CD14-positive monocyte (primary cell): Measurements from ENCODE around the gene MAP2K6. TPM values are rescaled to one million over a fixed set of nuclear protein-coding genes. Genes with fewer than 3 reads are reported as not detected.

Experiments used
- DNase-seq, 3 donors: peaks; one replicate each; pipeline ENCODE4 v3.0.0-alpha.2; 2011 to 2022
- H2AFZ ChIP-seq: 2 replicates; pipeline ENCODE4 v1.6.0; 2012; ENCODE audit warnings: mild to moderate bottlenecking, low read depth, low read length, inconsistent platforms; ENCODE audit not compliant: insufficient read depth, poor library complexity, severe bottlenecking
- H3K27ac ChIP-seq, 2 donors: 1 replicate in 1 of 2; 2 replicates in 1 of 2; pipeline ENCODE4 v1.5.1; 2012 to 2013; ENCODE audit warnings: low read length in 2 of 2, control low read depth in 1 of 2, inconsistent platforms in 1 of 2, low read depth in 1 of 2, mild to moderate bottlenecking in 1 of 2
- H3K27me3 ChIP-seq, 2 donors: one replicate each; pipeline versions ENCODE4 v1.6.0 to v1.6.1; 2011 to 2013; ENCODE audit warnings: low read length in 2 of 2; ENCODE audit not compliant: control insufficient read depth in 2 of 2, insufficient read depth in 2 of 2
- H3K36me3 ChIP-seq, 2 donors: replicated peaks in 1 of 2; 1 replicate in 1 of 2; 2 replicates in 1 of 2; pipeline versions ENCODE4 v1.5.1 to v1.6.1; 2012 to 2013; ENCODE audit warnings: low read length in 2 of 2, control low read depth in 1 of 2, inconsistent platforms in 1 of 2, mild to moderate bottlenecking in 1 of 2; ENCODE audit not compliant: insufficient read depth in 2 of 2, control insufficient read depth in 1 of 2
- H3K4me1 ChIP-seq, 2 donors: 1 replicate in 1 of 2; 2 replicates in 1 of 2; pipeline versions ENCODE4 v1.5.1 to v1.6.1; 2012 to 2013; ENCODE audit warnings: low read length in 2 of 2, control low read depth in 1 of 2, inconsistent platforms in 1 of 2, mild to moderate bottlenecking in 1 of 2, moderate library complexity in 1 of 2; ENCODE audit not compliant: insufficient read depth in 2 of 2, control insufficient read depth in 1 of 2
- H3K4me2 ChIP-seq: replicated peaks from 2 replicates; pipeline ENCODE3; 2012; ENCODE audit warnings: low read length, moderate library complexity, mild to moderate bottlenecking; ENCODE audit not compliant: poor library complexity, severe bottlenecking; ENCODE audit errors: extremely low read depth
- H3K4me3 ChIP-seq, 3 experiments: fragments of 200-600 bp in 1 of 3; sonication (generic) in 1 of 3; replicated peaks in 1 of 3; 1 replicate in 2 of 3; 2 replicates in 1 of 3; pipeline ENCODE4 v1.5.1; 2011 to 2013; ENCODE audit warnings: low read length in 3 of 3, mild to moderate bottlenecking in 3 of 3, control low read depth in 2 of 3, low read depth in 2 of 3, inconsistent platforms in 1 of 3, moderate library complexity in 1 of 3
- H3K79me2 ChIP-seq: 2 replicates; pipeline ENCODE4 v1.6.0; 2012; ENCODE audit warnings: mild to moderate bottlenecking, control low read depth, inconsistent platforms, low read length, moderate library complexity; ENCODE audit not compliant: insufficient read depth
- H3K9ac ChIP-seq: 2 replicates; pipeline ENCODE4 v1.6.0; 2017; ENCODE audit warnings: low read length, mild to moderate bottlenecking; ENCODE audit not compliant: insufficient read depth, poor library complexity, severe bottlenecking
- H3K9me3 ChIP-seq, 2 donors: replicated peaks in 1 of 2; 1 replicate in 1 of 2; 2 replicates in 1 of 2; pipeline versions ENCODE4 v1.5.1 to v1.6.1; 2012 to 2013; ENCODE audit warnings: low read length in 2 of 2, control low read depth in 1 of 2; ENCODE audit not compliant: control insufficient read depth in 1 of 2, insufficient read depth in 1 of 2
- H4K20me1 ChIP-seq: 2 replicates; pipeline ENCODE4 v1.6.0; 2012; ENCODE audit warnings: mild to moderate bottlenecking, low read length, control low read depth, moderate library complexity; ENCODE audit not compliant: insufficient read depth
- H3K27ac Mint-ChIP-seq, 7 donors: one replicate each; pipeline ENCODE4 v1.8.0; 2020; ENCODE audit warnings: mild to moderate bottlenecking in 7 of 7, mixed read lengths in 7 of 7, moderate library complexity in 6 of 7, inconsistent platforms in 2 of 7
- H3K27me3 Mint-ChIP-seq, 3 donors: one replicate each; pipeline ENCODE4 v1.8.0; 2021 to 2022; ENCODE audit warnings: low read depth in 3 of 3, mild to moderate bottlenecking in 3 of 3, mixed read lengths in 3 of 3, moderate library complexity in 3 of 3, inconsistent platforms in 1 of 3
- H3K36me3 Mint-ChIP-seq, 2 donors: one replicate each; pipeline ENCODE4 v1.8.0; 2020; ENCODE audit warnings: mixed read lengths in 2 of 2, inconsistent platforms in 1 of 2, mild to moderate bottlenecking in 1 of 2
- H3K4me1 Mint-ChIP-seq: one replicate; pipeline ENCODE4 v1.8.0; 2020; ENCODE audit warnings: mild to moderate bottlenecking, mixed read lengths
- H3K4me3 Mint-ChIP-seq, 2 donors: one replicate each; pipeline ENCODE4 v1.8.0; 2020; ENCODE audit warnings: mild to moderate bottlenecking in 2 of 2, mixed read lengths in 2 of 2, moderate library complexity in 1 of 2
- H3K9me3 Mint-ChIP-seq, 7 donors: one replicate each; pipeline ENCODE4 v1.8.0; 2020 to 2022; ENCODE audit warnings: mixed read lengths in 7 of 7, mild to moderate bottlenecking in 6 of 7, moderate library complexity in 6 of 7, inconsistent platforms in 2 of 7
- WGBS: methylation state at CpG from one replicate; pipeline ENCODE4 v1.1.5; 2013; ENCODE audit warnings: missing lambda C conversion rate; ENCODE audit not compliant: insufficient coverage; 5-methylcytosine and 5-hydroxymethylcytosine counted together
- intact Hi-C, 2 donors: fragments of 100-400 bp; cut with micrococcal nuclease; formaldehyde crosslinking; loops; one replicate each; pipeline versions ENCODE4 v1.15.0 to v1.15.1; 2023
- polyA plus RNA-seq, 3 donors: library from polyadenylated mRNA; depleted of rRNA in 1 of 3; unstranded in 2 of 3; stranded (reverse) in 1 of 3; fragments of 300-500 nt in 2 of 3; fragments of >200 nt in 1 of 3; fragmentation: Illumina TruSeq in 2 of 3; gene quantifications; 1 replicate in 2 of 3; 2 replicates in 1 of 3; pipeline ENCODE4 v1.2.3, GENCODE V29; 2012 to 2021
- TF ChIP-seq, protein P1 (sequence below): fragments of 200-600 bp; IDR thresholded peaks from one replicate; pipeline ENCODE4 v1.8.0; 2022; ENCODE audit warnings: antibody characterized with exemption, mild to moderate bottlenecking

The MAP2K6 gene
- polyA plus RNA-seq, 3 donors = 13.5 to 28.9 (median 18.5) TPM

DNA sequence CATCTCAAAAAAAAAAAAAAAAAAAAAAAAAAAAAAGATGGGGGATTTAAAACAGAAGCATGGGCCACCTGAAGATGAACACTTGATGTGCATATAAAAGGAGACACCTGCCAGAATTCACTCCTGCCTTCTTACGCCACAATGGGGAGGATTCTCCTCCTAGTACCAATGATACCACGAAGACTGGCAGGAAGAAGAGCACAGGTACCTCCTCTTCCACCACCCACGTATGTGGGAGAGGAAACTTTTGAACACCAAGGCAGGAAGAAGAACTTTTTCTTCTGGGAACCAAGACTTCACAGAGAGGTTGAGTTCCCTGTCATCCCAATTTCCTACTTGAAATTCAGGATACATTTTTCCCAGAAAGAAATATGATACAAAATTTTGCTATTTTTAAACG is 2.7 kb upstream of the MAP2K6 start:
- peaks cover 0 to 4% of the 10 kb centered on the region in 2 donors for H3K9me3 ChIP-seq
- peaks cover 20 to 34% of the 10 kb centered on the region in 2 donors for H3K4me1 ChIP-seq
- no peak overlapping the region for H2AFZ ChIP-seq
- H3K9me3 Mint-ChIP-seq = peaks cover 0 to 6% (median 0%) of the 10 kb centered on the region in 7 donors
- no peak for DNase-seq
- H3K27ac Mint-ChIP-seq = no peak overlapping the region
- H3K4me2 ChIP-seq = no peak overlapping the region
- peaks cover 14% of the 10 kb centered on the region for H3K79me2 ChIP-seq
- H3K36me3 Mint-ChIP-seq = no peaks in the 10 kb centered on the region
- no CpG with 5 or more reads among the region's 4 CpGs for WGBS
- no peak overlapping the region for H3K4me3 Mint-ChIP-seq
- H4K20me1 ChIP-seq = no peaks in the 10 kb centered on the region
- H3K4me1 Mint-ChIP-seq = peaks cover 2% of the 10 kb centered on the region
- intact Hi-C loops = no loop called here
- no peaks in the 10 kb centered on the region for H3K36me3 ChIP-seq
- H3K4me3 ChIP-seq = no peak overlapping the region
- TF ChIP-seq, protein P1, sequence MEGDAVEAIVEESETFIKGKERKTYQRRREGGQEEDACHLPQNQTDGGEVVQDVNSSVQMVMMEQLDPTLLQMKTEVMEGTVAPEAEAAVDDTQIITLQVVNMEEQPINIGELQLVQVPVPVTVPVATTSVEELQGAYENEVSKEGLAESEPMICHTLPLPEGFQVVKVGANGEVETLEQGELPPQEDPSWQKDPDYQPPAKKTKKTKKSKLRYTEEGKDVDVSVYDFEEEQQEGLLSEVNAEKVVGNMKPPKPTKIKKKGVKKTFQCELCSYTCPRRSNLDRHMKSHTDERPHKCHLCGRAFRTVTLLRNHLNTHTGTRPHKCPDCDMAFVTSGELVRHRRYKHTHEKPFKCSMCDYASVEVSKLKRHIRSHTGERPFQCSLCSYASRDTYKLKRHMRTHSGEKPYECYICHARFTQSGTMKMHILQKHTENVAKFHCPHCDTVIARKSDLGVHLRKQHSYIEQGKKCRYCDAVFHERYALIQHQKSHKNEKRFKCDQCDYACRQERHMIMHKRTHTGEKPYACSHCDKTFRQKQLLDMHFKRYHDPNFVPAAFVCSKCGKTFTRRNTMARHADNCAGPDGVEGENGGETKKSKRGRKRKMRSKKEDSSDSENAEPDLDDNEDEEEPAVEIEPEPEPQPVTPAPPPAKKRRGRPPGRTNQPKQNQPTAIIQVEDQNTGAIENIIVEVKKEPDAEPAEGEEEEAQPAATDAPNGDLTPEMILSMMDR = no peak
- H3K27me3 Mint-ChIP-seq = peaks cover 0 to 4% (median 4%) of the 10 kb centered on the region in 3 donors
- no peak overlapping the region for H3K9ac ChIP-seq
- H3K27ac ChIP-seq = no peak overlapping the region
- H3K27me3 ChIP-seq = no peaks in the 10 kb centered on the region

GRCh38 chr17:69412251-69412671 is 2.2 kb upstream of the MAP2K6 start:
- intact Hi-C loops = no loop called here
- Histone ChIP-seq H3K9me3 (peaks cover 0 to 4% of the 10 kb centered on the region in 2 donors), H3K36me3 (no peaks in the 10 kb centered on the region), H3K27ac (no peak overlapping the region), H3K4me2 (no peak overlapping the region), H4K20me1 (no peaks in the 10 kb centered on the region), H3K4me1 (peaks cover 20 to 33% of the 10 kb centered on the region in 2 donors), H3K4me3 (no peak overlapping the region), H3K9ac (no peak overlapping the region), H3K79me2 (peaks cover 19% of the 10 kb centered on the region), H2AFZ (no peak overlapping the region), H3K27me3 (no peaks in the 10 kb centered on the region)
- H3K9me3 Mint-ChIP-seq = peaks cover 0 to 6% (median 0%) of the 10 kb centered on the region in 7 donors
- H3K4me3 Mint-ChIP-seq = no peak overlapping the region
- TF ChIP-seq, protein P1 = no peak
- H3K27ac Mint-ChIP-seq = no peak overlapping the region
- DNase-seq = no peak
- whole genome bisulfite sequencing = 91% methylated on average over 3 of the region's 4 CpGs
- H3K4me1 Mint-ChIP-seq = no peaks in the 10 kb centered on the region
- H3K27me3 Mint-ChIP-seq = peaks cover 0 to 4% (median 4%) of the 10 kb centered on the region in 3 donors
- H3K36me3 Mint-ChIP-seq = no peaks in the 10 kb centered on the region
